ENCODE data around the gene ZIC1.

The ZIC1 gene

DNA sequence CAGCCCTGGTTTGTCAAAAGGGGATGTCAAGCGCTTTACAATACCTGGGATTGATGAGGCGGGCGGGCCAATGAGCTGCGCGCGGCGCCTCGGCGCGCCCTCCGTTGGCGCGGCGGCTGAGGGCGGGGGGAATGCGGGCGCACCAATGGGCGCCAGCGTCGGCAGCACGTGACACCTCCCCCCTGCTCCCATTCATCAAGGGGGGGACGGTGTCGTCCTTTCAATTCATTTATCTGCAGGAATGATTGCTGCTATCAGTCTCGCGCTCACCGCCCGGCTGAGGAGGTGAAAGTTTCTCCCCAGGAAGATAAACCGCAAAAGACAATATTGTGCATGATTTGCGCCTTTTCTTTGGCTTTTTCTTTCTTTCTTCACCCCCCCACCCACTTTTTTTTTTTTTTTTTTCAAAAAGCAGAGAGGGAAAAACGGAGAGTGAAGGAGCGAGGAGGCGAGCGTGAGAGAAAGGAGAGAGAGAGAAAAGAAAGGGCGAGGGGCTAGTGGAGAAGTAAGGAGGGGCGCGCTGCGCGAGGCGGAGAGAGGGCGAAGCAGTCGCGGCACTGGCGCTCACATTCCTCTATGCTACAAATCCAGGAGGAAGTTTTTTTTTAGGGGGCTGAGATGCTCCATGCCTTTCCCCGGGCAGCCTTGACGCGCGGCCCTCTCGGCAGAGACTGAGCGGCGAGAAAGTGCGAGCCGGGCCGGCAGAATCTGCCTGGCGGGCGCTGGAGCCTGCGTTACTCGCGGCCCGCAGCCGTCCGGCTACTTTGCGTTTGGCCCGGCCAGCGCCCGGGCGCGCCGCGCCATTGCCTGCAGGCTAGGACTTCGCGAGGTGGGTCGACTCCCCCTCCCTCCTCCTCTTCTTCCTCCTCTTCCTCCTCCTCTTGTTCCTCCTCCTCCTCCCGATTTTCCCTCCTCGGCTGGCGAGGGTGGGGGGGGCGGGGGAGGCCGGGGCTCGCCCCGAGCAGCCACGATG, at the start of gene ZIC1:
Gene ZIC1, plus strand, starts transcription at position 223 of the 973 bp plus-strand sequence. Its CDS starts 748 bp downstream, at position 971.
- DNase-seq: no peak

DNA sequence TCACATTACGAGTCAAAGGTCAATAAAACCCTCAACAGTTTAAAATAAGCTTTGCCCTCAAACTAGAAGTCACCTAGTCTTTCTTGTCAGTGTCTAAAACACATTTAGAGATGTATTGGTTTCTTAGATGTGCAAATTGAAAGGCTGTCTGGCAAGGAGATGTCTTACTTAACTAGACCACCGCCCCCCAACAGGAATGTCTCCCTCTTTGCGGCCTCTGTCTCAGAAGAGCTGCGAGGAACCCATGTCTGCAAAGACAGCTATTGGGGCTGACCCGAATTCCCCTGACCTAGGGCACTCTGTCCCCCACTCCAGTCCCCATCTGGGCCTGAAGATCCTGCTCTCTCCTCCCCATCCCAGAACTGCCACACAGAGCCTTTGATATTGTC, 49.1 kb upstream of the ZIC1 start:
- DNase-seq: no peak

- DNase-seq: no peak
Observed at GRCh38 chr3:147360646-147361453, 48.3 kb upstream of the ZIC1 start.

DNA sequence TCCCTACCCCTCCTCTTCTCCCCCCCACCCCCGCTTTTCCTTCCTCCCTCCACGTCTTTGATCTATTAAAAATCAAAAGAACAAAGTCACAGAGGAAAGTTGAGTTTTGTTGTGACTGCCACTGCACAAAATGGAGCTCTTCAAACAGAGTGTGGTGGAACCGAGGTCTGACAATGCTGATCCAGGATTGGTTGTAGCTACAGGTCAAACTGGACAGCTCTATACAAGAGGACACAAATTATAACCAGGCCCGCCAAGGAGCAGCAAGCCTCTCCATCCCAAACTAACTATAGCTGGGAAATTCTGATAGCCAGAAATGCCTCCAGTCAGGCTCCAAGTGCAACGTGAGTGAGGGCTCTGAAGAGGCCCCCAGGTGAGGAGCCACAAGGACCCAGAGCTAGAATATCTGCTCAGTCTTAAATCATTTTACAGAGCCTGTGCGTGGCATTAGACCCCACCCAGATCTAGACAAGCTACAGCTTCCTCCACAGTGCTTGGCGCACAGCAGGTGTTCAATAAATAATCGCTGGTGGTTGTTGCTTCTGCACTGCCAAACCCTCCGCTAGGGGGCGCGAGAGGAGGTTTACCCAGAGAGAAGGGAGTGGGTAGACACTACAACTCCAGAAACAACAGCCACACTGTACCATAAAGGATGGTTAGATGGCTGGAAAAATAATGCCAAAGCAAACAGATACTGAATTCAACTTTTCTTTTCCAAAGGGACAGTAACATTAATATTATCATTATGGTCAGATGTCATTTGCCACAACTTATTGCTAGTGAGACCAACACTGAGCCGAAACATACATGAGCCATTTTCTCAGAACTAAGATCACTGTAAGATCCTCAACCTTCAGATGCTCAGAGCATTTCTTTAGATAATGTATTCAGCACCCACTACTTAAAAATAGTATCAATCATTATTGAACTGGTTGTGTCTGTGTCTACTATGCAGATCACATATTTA, 47.4 kb upstream of the ZIC1 start:
- peak; percentile 58 for DNase-seq

- no peak for DNase-seq
Observed at GRCh38 chr3:147364771-147365170, 44.4 kb upstream of the ZIC1 start.

DNA sequence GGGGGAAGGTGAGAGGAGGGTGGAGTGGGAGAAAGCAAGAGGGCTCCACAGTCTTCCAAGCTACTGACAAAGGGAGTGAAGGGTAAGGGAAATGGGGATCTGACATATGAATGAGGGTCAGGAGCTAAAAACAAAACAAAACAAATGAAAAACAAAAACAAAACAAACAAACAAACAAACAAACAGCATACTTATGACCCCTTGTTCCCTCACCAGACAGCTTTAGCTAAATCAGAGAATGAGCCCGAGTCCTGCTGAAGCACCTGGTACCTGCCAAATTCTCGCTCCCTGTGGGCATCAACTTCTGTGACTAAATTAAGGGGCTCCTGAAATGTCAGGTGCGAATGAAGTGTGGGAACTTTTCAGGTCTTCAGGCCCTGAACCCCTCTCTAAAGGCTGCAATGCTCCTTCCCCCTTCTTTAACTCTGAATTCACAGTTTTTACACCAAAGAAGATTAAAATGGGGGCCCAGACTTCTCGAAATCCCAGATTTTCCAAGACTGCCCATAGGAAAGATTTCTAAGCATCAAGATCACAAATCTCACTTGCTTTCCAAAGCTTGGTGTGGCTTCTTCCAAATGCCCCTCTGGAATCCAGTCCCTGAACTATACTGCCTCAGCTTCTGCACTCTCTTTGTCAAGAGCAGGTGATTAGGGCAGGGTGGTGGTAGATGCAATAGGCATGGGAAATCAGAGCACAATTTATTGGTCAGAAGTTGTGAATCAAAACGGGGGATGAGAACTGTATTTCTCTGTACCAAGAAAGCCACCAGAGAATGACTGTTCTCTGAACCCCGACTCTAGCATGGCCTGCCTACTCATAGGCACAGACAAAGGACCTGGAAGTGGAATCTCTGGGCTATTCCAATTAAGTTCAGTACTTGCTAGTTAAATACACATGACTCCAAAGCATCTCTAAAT, 43.7 kb upstream of the ZIC1 start:
- no peak for DNase-seq

GRCh38 chr3:147367676-147368075, 41.5 kb upstream of the ZIC1 start:
- DNase-seq: no peak

GRCh38 chr3:147368151-147368550, 41.0 kb upstream of the ZIC1 start:
- no peak for DNase-seq

GRCh38 chr3:147368561-147369221, 40.5 kb upstream of the ZIC1 start:
- DNase-seq: no peak

GRCh38 chr3:147369231-147369630, 39.9 kb upstream of the ZIC1 start:
- DNase-seq: no peak

- DNase-seq: no peak
Observed at GRCh38 chr3:147369661-147370123, 39.5 kb upstream of the ZIC1 start.

DNA sequence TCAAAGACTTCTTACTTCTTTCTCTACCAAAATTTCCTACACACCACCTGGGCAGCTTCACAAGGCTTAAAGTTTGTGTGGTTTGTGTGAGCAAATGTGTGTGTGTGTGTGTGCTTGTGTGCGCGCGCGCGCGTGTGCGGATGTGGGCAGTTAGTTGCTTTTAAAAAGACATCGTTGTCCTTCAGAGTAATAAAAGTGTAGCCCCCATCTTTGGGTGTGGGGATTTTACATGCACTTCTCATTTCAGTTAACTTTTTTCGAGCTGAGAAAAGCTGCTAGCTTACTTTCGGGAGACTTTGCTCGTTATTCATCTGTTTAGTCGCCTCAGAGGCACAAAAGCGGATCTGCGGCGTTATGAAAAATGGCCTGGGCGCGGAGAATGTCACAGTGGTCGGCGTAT, 38.8 kb upstream of the ZIC1 start:
- no peak for DNase-seq

DNA sequence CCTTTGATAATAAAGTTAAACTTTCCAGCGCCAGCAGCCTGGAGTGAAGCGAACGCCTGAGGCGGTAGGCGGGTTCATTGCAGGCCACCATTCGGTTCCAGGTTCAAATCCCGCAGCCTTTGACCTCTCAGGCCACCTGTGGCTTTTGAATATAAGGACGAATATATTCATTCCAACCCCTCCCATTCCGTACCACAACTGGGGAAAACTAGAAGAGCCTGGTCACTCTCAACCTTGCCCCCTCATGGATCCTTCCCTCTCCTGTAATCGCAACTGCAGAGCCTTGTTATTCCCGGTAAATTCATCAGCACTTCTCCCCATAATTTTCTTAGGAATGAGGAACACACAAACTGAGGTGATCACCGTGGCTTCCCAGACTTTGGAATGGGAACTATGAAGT, 38.0 kb upstream of the ZIC1 start:
- DNase-seq: no peak

- DNase-seq: no peak
Observed at GRCh38 chr3:147371771-147372340, 37.3 kb upstream of the ZIC1 start.

GRCh38 chr3:147372525-147373027, 36.6 kb upstream of the ZIC1 start:
- no peak for DNase-seq

- no peak for DNase-seq
Observed at GRCh38 chr3:147373301-147373700, 35.9 kb upstream of the ZIC1 start.

- DNase-seq: no peak
Observed at GRCh38 chr3:147377412-147378367, 31.5 kb upstream of the ZIC1 start.

- no peak for DNase-seq
Observed at GRCh38 chr3:147379651-147380050, 29.5 kb upstream of the ZIC1 start.

DNA sequence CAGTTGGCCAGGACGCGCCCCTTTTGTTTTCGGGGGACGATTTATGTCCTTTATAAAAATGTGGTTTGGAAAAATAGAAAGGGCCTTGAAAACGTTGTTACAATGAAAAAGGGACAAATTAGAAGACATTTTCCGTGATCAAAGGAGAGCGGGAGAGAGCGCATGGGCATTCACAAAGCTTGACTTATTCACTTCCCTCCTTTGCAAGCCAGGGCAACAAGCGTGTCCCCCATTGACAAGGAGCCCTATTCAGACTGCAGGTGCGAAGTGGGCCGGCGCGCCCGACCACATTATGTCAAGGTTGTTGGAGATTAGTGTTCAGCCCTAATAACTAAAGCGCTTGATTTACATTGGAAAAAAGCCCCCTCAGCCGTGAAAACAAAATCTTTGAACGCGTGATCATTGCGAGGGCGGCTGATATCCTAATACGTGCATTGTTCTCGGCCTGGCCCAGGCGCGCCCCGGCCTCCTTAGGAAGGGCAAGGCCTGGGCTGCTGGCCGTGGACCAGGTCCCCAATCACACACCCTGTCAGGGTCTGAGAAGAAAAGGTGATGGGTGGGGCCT, 28.7 kb upstream of the ZIC1 start:
- no peak for DNase-seq

All from activated CD4-positive, alpha-beta T cell treated with anti-CD3 and anti-CD28 coated beads, Interleukin-2, amount 50 U/mL, for 16 hours (primary cell).